HG02610 (cell line): ENCODE results near the gene HIVEP3.

Experiments used
- ATAC-seq: cut with Tn5 transposase; IDR thresholded peaks from one replicate; pipeline ENCODE4 v1.9.1; 2021; ENCODE audit warnings: mild to moderate bottlenecking, moderate library complexity; ENCODE audit not compliant: unreplicated experiment

HIVEP3 gene

DNA sequence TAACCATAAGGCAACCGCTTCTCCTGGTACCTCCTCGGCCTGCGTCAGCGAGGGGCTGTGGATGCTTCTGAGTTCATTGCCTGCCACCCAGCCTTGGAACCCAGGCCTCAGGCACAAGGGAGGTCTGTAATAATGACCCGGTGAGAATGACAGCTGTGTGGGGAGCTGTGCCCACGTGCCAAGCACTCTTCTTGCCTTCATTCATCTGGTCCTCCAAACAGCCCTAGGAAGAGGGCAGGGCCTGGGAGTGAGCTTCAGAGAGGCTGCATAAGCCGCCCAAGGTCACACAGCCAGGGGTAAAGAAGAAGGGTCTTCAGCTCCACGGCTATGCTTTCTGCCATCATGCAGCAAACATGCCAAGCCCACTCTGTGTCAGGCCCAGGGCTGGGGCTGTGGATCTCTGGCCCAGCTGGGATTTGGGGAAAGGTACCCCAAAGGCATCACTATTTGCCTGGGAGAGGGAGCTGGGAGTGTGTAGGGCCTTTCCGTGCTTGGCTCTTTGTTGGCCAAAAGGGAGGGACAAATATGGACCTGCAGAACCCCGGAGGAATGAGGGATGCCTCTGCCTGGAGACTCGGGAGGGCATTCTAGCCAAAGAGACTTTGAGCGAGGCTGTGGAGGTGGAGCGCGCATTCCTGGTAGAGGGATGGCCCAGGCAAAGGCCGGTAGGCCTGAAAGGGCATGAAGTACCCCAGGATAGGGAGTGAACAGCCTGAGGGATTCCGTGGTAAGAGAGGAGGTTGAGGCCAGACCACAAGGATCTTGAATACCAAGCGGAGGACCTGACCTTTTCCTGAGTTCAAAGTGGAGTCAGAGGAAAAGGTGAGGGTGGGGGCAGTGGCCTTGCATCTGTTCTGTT lies 424.1 kb downstream of the HIVEP3 start:
- ATAC-seq = no peak

DNA sequence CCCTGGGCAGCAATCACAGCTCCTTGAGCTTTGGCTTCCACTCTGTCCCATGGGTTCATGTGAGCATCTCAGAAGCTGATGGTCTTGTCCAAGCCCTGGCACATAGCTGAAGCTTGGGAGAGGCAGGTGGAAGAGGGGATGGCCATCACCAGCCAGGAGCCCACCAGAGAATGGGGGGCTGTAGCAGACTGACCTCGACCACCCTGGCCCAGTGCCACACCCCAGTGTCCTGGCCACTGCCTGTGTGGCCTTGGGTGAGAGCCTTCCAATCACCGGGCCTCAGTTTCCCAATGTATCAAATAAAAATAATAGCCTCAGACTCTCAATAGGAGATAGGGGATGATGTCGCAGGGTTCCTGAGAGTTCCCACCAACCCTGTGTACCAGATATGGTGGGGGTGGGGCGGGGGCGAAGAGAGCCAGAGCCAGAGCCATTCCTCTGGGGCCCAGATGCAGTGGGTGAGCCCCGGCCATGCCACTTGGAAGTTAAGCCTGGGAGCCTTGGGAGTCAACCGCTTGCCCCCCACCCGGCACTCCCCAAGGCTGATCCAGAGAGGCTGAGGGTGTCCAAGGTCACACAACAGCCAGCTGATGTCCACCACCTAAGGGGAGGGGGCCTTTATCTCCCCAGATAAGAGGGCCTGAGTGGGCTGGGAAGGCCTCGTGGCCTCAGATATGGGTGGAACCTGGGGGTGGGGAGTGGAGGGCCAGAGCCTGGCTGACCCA lies 424.9 kb downstream of the HIVEP3 start:
- ATAC-seq = no peak

DNA sequence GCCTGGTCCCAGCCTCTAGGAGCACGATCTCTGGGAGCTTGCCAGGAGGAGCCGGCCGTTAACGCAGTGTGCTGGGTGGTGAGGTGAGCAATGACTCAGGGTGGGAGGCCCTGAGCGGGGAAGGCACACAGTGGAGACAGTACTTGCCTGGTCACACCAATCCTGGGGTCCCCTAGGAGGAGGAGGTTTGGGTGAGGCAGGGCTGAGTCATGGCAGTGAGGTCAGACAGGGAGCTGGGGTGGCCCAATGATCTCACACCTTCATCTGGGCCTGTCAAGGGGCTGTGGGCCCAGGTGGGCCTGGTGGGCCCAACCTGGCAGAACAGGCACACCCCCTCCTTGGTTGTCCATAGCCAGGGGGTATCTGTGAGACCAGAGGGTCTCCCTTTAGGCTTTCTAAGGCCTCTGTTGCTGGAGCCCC lies 425.6 kb downstream of the HIVEP3 start:
- no peak for ATAC-seq

DNA sequence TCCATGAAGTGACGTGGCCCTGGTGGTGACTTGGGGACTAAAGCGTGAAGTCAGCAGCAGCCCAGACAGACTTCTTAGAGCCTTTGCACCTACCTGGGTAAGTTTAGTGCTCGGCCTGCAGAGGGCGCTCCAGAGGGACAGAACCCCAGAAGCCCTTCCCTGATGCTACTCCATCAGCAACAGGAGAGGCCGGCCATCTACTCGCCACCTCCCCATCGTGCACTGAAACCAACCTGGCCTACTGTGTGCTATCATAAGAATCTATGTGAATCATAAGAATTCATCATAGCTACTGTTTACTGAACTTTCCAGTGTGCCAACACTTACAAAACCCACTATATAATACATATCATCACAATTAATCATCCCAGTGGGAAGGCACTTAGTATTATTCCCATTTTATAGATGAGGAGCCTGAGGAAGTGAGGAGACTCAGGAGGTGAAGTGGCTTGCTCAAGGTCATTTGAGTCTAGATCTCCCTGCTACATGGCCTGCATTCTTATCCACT lies 426.3 kb downstream of the HIVEP3 start:
- ATAC-seq = no peak

DNA sequence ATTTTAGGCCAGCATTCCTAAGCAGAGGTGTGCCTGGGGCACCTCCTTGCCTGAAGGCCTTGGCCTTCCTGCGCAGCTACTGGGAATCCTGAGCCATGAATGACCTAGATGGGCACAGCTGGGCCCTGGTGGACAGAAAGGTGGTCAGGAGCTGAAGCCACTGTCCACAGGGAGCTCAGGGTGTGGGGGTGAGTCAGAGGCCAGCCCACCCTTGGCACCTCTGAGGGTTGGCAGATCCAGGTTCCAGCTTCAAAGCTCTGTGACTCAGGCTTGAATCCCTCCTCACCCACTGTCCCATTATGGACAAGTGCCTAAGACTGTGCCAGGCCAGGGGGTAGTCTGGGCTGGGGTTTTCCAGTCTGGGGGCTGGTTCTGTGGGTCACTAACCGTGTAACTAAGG lies 427.8 kb downstream of the HIVEP3 start:
- ATAC-seq = no peak

DNA sequence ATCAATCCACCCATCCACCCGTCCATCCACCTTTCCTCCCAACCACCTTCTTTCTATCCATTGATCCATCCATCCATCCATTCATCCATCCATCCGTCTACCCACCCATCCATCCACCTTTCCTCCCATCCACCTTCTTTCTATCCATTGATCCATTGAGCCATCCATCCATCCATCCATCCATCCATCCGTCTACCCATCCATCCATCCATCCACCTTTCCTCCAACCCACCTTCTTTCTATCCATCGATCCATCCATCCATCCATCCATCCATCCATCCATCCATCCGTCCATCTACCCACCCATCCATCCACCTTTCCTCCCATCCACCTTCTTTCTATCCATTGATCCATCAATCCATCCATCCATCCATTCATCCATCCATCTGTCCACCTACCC lies 429.2 kb downstream of the HIVEP3 start:
- ATAC-seq = no peak

DNA sequence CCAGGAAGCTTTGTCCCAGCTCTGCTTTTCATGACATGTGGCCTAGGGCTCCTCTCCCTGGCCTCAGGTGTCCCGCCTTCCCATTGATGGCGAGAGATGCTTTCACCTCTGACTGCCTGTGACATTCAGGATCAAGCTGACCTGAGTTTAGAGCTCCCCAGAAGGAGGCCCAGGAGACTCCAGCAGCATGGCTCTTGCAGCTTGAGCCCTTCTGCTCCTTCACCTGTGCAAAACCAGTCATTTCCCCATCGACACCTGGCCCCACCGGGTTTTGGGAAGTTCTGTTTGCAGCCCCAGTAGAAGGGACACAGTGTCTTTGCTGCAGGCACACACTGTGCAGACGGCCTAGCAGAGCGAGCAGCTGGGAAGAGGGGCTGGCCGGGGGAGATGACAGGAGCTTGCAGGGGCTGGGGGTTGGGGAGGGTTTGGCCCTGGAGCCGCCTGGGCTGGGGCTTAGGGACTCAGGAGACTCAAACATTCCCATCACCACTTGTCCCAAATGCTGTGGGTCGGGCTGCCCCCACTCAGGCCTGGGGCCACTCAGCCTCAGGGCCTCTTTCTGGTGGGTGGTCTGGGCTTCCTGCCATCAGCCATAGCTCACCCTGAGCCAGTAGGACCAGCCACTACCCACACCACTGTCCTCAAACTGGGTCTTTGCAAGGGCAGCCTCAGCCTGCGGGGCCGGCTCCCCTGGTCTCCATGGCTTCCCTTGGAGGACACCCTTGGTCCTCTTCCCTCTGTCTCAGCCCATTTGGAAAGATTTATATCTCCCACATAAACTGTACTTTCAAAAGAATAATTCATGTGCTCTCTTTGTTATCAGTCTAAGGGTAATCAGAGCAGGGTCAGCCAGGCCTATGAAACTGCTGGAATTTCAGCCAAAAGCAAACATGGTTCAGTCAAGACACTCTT lies 430.4 kb downstream of the HIVEP3 start:
- ATAC-seq = no peak

DNA sequence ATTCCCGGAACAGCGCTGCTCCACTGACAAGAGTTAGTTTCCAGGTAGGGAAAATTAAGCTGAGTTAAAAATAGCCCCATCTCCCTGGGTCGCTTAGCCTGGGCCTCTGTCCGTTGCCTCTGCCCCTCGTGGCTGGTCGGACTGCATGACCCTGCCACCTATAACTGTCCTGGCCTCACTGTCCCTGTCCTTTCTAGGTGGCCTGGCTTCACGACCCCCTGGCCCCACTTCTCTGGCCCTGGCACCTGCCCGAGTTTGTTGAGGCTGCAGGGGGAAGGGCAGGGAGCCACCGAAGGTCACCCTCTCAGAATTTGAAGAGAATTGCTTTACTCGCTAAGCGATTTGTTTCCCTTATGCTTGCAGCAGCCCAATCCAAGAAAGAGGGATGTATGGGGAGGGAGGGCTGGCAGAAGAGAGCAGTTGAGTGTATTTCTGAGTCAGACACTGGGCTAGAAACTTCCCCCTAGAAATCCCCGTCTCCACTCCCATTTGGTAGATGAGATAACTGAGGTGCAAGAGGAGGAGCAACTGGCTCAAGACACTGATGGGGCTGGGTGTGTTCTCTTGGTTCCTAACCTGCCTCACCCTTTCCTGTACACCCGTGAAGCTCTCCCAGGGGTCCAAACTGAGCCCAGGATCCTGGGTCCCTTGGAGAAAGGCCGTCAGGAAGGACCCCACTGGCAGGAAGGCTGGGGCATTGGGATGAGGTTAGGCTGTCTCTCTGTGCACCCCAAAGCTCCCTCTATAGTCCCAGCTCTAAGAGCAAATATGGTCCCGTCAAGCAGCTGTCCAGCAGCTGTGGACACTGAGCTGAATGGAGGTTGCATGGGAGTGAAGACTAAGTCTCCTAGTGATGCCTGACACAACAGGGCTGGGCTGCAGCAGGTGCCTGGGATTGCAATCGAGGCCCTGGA lies 431.3 kb downstream of the HIVEP3 start:
- no peak for ATAC-seq

DNA sequence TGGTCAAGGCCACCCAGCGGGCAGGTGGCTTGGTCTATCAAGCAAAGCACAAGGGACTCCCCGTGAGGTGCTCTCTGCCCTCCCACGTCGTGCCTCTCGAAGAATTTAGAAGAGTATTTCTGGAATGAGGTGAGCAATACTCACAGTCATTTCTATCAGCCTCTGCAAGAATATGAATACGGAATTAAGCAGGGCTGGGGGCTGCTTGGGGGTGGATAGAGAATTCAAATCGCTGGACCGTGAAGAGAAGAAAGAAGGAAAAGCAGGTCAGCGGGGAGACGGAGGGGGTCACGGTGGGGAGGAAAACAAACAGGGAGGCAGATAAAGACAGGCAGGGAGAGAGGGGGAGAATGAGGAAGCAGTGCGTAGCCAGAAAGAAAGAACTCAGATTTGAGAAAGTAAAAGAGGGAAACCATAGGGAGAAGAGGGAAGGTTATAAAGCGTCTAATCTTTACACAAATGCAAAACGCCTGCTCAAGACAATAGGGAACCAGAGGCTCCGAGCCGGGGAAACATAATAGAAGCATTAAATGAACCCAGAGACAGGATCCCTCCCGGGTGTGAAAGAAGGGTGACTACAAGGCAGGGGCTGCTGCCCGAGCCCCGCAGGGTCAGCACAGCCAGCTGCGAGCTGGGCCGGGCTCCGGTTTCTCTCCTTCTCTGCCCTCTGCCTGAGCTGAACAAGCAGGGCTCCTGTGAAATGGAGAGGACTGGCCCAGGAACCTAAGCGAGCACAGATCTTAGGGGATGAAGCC lies 432.2 kb downstream of the HIVEP3 start:
- ATAC-seq = peak; percentile 52

DNA sequence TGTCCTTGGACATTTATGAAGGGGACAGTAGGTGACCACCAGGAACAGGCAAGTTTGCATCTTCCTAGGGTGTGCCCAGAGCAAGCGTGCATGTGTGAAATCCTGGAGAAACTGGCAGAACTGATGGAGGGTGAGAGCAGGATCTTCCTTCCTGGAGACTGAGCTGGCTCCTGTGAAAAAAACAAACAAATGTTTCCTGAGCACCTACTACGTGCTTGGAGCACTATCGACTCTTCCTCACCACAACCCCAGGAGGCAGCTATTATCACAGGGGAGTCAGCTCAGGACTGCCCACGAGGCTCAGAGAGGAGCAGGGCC lies 432.7 kb downstream of the HIVEP3 start:
- ATAC-seq = no peak

DNA sequence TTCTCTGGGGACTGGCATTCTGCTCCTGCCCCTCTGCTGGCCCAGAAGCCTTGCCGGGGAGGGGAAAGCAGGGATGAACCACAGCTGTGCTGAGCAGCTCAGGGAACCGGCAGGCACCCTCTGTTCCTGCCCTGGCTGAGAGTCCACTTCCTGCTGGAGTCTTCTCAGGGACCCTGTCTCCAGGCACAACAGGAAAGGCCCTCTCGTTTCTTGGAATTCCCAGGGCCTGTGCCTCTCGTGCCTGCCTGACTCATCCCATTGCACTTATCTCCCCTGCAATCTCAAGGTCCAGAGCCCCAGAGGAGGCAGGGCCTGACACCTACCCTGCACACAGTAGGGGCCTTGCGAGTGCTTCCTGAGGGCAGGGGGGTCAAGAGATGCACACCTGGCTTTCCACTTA lies 433.1 kb downstream of the HIVEP3 start:
- ATAC-seq = no peak

DNA sequence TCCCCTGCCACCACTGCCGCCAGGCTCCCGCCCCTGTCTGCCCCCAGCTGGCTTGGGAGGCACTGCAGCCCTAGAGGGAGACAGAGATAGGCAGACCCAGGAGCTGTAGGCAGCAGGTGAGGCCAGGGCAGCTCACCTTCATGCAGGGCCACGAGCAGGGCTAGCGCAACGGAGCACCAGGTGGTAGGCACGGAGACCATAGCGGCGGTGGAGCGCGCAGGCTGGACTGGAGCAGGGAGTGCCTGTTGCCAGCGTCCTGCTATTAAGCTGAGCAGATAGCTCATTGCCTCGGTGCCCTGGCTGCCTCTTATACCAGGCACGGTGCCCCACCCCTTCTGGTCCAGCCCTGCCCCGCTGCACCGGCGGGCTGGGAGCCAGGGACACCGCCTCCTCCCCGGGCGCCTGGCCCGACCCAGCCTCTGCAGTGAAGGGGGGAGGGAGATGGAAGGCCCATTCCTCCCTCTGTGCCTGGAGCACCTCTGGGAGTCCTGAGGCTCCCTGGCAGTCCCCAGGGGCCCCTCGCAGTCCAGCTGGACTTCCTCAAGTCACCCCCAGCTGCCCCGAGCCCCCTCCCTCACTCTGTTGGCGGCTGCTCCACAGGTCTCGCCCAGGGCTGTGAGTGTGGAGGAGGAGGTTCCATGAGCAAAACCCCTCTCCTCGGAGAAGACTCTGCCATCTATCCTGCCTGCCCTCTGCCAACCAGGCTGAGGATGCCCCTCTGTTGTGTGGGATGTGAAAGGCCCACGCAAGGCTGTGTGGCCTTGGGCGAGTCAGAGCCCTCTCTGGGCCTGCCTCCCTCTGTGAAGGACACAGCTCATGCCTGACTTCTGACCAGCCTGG lies 434.1 kb downstream of the HIVEP3 start, which contains the start of gene EDN2:
EDN2 (minus strand) TSS at position 282 of the 840 bp plus-strand sequence; CDS start at position 200, 82 bp downstream.
- ATAC-seq = no peak

DNA sequence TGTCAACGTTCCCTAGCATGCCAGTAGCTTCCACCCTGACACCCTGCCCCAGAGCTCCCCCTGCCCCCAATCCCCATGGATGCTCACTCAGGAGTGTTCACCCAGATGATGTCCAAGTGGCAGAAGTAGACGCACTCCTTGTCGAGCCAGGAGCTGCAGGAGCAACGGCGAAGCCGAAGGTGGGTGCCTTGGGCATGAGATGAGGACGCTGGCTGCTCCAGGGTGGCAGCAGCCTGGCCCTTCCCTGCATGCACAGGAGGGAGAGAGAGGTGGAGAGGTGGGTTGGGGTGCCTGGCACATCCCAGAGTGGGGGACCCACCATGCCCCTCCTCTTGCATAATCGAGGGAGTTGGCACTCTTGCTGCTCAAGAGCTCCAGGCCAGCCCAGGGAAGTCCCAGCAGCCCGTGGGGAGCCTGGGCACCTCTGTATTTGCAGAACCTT lies 434.7 kb downstream of the HIVEP3 start:
- no peak for ATAC-seq

DNA sequence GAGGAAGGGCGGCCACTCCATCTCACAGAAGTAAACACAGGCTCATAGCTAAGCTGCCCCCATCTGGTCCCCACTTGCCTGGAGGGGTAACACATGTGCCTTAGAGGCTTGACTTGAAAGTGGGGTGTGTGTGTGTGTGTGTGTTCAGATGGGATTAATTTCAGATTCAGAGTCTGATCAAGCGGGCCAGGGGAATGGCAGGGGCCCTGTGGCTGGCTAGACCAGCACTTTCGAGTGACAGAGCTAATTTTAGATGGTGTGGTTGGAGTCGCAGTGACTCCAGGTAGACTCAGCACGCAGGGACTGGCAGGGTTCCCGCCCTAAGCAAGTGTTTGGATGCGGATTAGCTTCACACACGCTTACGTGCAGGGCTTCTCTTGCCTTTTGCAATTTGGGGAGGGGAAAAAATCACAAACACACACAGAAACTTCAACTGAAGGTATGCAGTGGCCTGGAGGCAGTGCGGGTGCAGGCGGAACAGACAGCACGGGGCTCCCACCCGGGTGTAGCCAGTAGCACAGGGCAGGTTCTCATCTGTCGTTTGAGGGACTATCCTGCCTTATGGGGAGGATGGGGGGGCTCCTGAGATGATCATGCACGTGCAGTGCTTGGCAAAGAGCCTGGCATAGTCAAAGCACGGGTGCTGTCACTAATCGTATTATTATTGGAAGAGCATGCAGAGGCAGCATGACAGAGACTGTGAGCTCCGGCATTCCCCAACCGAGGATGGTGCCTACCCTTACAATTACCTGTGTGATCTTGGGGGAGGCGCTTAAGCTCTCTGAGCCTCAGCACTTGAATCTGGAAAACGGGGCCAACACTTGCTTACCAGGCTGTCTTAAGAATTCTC lies 435.5 kb downstream of the HIVEP3 start:
- ATAC-seq = no peak

DNA sequence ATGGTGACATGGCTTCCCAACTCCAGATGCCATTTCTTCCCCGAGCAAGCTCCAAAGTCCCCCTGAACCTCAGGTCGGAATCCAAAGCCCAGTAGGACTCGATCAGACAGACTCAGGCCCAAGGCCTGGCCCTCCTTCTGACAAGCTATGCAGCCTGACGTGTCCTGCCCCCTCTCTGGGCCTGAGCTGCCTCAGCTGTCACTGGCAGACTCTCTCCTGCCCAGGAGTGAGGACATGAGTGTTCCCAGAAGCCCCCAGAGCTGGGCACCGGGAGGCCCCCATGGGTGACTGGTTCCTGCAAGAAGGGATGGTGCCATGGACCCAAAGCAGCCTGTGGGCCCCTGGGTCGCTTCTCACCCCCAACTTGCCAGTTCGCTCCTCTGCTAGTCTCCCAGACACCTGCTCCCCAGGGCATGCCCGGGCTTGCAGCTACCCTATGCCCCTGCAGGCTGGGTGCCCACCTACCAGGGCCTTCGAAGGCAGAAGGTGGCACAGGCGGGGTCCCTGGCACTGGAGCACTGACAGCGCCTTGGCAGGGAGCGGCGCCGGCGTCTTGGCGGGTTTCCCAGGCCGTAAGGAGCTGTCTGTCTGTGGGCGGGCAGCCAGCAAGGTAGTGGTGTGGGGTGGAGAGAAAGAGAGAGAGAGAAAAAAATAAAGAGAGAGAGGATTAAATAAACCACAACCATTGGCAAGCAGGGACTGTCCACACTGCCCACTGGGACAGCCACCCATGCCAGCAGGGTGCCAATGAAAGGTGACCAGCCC lies 436.5 kb downstream of the HIVEP3 start:
- ATAC-seq = no peak

DNA sequence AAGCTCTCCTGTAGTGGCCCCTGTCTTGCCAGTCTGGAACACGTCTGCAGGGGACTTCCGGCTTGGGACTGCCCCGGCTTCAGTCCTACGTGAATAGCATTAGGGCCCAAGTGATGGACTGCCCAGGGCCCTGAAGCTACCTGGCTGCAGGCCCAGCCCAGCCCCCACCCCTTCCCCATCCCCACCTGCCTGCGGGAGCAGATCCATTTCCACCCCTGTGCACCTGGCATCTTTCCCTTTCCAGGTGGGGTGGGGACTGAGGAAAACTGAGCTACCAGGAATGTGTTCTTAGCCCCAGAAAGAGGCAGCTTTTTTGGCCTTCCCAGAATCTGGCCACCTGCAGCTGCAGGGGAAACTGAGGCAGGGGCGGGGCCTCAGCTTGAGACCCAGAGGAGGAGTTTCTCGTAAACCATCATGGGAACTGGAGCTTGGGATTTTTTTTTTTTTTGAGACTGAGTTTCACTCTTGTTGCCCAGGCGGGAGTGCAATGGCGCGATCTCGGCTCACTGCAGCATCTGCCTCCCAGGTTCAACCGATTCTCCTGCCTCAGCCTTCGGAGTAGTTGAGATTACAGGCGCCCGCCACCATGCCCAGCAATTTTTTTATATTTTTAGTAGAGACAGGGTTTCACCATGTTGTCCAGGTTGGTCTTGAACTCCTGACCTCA lies 437.5 kb downstream of the HIVEP3 start:
- no peak for ATAC-seq
